SK-MEL-5 (cell line): ENCODE data around the gene CASKIN1. TPM values are rescaled to one million over a fixed set of nuclear protein-coding genes. Genes with fewer than 3 reads are reported as not detected.

Source experiments
- DNase-seq: peaks from one replicate; pipeline ENCODE4 v3.0.0-alpha.2; 2016; ENCODE audit warnings: low read depth, low spot score
- in situ Hi-C: cut with HindIII; loops from 2 replicates; pipeline ENCODE4 v1.10.0; 2016; ENCODE audit warnings: low sequenced_read_pairs, high pct_unique_total_duplicates, low pct_unique_long_range_greater_than_20kb
- total RNA-seq: library from RNA; depleted of rRNA; stranded (reverse); fragments of >200 nt; shearing (Covaris generic); gene quantifications from 2 replicates; pipeline ENCODE4 v1.2.3, GENCODE V29; 2014

Gene CASKIN1
- total RNA-seq, 1 experiment from 2014 or later, result 0.95 TPM

- DNase-seq, result peak; percentile 9
- in situ Hi-C loops, result no loop called here
Observed at GRCh38 chr16:2155977-2156848, 40.2 kb downstream of the CASKIN1 start.

GRCh38 chr16:2155091-2155950 lies 41.1 kb downstream of the CASKIN1 start, which contains the start of gene TRAF7:
Gene TRAF7 (plus strand): TSS chr16:2155782. CDS start chr16:2163921, 8,139 bp downstream.
- DNase-seq, result peak; percentile 100
- in situ Hi-C loops, result no loop called here

- in situ Hi-C loops, result no loop called here
- DNase-seq, result no peak
Observed at GRCh38 chr16:2154533-2155090, 41.8 kb downstream of the CASKIN1 start.

- DNase-seq, result peak; percentile 28
- in situ Hi-C loops, result no loop called here
Observed at GRCh38 chr16:2152695-2153506, 43.5 kb downstream of the CASKIN1 start.

- no peak for DNase-seq
Observed at GRCh38 chr16:2151188-2152091, 45.0 kb downstream of the CASKIN1 start.

GRCh38 chr16:2150418-2151187 lies 45.8 kb downstream of the CASKIN1 start:
- peak; percentile 18 for DNase-seq
- in situ Hi-C loops, result no loop called here

More at GRCh38 chr16:2151188-2152091, 45.0 kb downstream of the CASKIN1 start:
- in situ Hi-C loops, result no loop called here

- in situ Hi-C loops, result no loop called here
- DNase-seq, result no peak
Observed at GRCh38 chr16:2149630-2150417, 46.6 kb downstream of the CASKIN1 start.

GRCh38 chr16:2148714-2149629 lies 47.4 kb downstream of the CASKIN1 start:
- in situ Hi-C loops, result no loop called here
- DNase-seq, result no peak

GRCh38 chr16:2147981-2148671 lies 48.3 kb downstream of the CASKIN1 start, which contains the start of gene RAB26:
Gene RAB26 (plus strand): TSS chr16:2148625. CDS start chr16:2148784, 159 bp downstream.
- DNase-seq, result peak; percentile 55
- in situ Hi-C loops, result no loop called here

- in situ Hi-C loops, result no loop called here
Observed at GRCh38 chr16:2147378-2147777, 49.0 kb downstream of the CASKIN1 start.

GRCh38 chr16:2145843-2146242 lies 50.6 kb downstream of the CASKIN1 start:
- in situ Hi-C loops, result no loop called here
- DNase-seq, result no peak

More at GRCh38 chr16:2147378-2147777, 49.0 kb downstream of the CASKIN1 start:
- no peak for DNase-seq

GRCh38 chr16:2143878-2144485 lies 52.4 kb downstream of the CASKIN1 start:
- no peak for DNase-seq
- in situ Hi-C loops, result no loop called here
